ENCODE data around the gene GDF15. TPM values are rescaled to one million over a fixed set of nuclear protein-coding genes. Genes with fewer than 3 reads are reported as not detected.
"Not testable (repeated sequence)": the region's sequence is repeated elsewhere in the genome, so short reads cannot be mapped to it uniquely, and the experiment has no call there.

GDF15 gene, protein sequence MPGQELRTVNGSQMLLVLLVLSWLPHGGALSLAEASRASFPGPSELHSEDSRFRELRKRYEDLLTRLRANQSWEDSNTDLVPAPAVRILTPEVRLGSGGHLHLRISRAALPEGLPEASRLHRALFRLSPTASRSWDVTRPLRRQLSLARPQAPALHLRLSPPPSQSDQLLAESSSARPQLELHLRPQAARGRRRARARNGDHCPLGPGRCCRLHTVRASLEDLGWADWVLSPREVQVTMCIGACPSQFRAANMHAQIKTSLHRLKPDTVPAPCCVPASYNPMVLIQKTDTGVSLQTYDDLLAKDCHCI
- 108 and 190 TPM in 2 replicates for total RNA-seq

- DNase-seq (ENCODE audit: low read depth), result peak; percentile 90
These were observed at the start of gene GDF15 for GRCh38 chr19:18385675-18386542. Gene GDF15 (plus strand): TSS chr19:18386158. CDS start chr19:18386190, 32 bp downstream.

DNA sequence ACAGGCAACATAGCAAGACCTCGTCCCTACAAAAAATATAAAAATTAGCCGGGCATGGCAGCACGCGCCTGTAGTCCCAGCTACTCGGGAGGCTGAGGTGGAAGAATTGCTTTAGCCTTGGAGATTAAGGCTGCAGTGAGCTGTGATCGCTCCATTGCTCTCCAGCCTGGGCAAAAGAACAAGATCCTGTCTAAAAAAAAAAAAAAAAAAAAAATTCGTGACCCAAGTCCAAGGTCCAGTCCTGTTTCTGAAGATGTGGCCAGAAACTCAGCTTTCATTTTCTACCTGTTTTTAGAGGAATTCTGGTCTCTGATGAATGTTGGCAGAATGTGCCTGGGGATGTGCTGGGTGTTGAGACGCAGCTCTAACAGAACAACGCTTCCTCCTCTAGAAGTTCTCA lies 47.4 kb upstream of the GDF15 start:
- DNase-seq (ENCODE audit: low read depth), result peak; percentile 46

GRCh38 chr19:18339723-18340122 lies 46.2 kb upstream of the GDF15 start:
- DNase-seq (ENCODE audit: low read depth), result no peak

GRCh38 chr19:18340190-18340989 lies 45.6 kb upstream of the GDF15 start, which contains the start of gene PGPEP1:
Gene PGPEP1 (plus strand): TSS chr19:18340598. CDS start chr19:18340682, 84 bp downstream.
- DNase-seq (ENCODE audit: low read depth), result no peak

GRCh38 chr19:18340990-18341868 lies 44.7 kb upstream of the GDF15 start:
- DNase-seq (ENCODE audit: low read depth), result no peak

- DNase-seq (ENCODE audit: low read depth), result no peak
These were observed 43.8 kb upstream of the GDF15 start for GRCh38 chr19:18342090-18342632.

DNA sequence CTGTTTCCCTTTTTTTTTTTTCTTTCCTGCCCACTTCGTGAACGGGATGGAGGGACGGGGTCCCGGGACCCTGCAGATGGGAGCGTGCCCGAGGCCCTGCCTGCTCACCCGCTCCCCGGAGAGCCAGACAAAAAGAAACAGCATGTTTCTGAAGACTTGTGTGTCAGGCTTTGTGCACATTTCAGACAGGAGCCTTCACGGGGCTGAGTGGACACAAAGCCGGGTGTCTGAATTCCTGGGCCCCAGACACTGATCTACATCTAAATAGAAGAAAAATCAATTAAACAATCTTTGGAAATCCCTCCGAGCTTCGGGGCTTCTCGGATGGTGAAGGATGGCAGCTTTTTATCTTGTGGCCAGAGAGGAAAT lies 41.4 kb upstream of the GDF15 start:
- no peak for DNase-seq (ENCODE audit: low read depth)

GRCh38 chr19:18345296-18345695 lies 40.7 kb upstream of the GDF15 start:
- no peak for DNase-seq (ENCODE audit: low read depth)

DNA sequence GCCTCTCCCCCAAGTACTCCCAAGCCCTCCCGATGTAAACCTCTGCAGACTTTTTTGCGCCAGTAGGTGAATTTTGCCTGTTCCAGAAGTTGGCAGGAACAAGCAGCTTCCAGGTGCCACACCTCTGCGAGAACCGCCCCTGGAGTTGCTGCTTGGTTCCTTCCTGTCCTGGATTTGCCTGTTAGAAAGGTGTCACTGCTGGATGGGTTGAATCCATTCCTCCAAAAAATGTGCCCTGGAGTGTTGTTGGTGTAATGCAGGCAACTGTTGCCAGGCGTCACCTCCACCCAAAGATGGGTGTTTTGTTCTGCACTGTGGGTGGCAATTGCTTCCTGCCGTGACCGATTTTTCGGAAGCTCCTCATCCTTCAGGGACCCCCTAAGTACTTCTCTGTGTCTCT lies 39.9 kb upstream of the GDF15 start:
- no peak for DNase-seq (ENCODE audit: low read depth)

DNA sequence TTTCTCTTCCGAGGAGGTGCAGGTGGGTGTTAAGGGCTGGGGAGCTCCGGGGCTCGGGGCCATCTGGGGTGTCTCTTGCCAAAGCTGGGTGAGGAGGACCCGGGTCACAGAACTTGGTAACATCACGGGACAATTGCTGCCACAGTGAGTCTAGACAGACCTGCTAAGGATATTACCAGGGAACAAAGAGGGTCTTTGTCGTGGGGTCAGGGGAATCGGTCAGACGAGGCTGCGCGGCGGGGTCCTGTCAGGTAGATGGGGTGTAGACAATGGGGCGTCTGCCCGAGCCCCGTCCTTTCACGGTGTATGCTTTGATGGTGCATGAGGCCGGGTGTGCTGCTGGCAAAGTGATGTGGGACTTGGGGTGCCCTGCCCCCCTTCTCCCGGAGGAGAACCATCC lies 37.8 kb upstream of the GDF15 start:
- no peak for DNase-seq (ENCODE audit: low read depth)

DNA sequence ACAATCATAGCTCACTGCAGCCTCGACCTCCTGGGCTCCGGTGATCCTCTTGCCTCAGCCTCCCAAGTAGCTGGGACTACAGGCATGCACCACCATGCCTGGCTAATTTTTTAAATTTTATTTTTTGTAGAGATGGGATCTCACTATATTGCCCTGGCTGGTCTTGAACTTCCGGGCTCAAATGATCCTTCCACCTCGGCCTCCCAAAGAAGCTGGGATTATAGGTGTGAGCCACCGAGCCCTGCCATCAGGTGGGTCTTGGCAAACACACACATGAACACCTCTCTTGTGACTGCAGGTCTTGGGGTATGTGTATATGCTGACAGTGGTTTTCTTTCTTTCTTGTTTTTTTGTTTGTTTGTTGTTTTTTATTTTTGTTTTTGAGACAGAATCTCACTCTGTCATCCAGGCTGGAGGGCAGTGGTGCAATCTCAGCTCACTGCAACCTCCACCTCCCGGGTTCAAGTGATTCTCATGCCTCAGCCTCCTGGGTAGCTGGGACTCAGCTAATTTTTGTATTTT lies 37.1 kb upstream of the GDF15 start:
- not testable (repeated sequence) for DNase-seq (ENCODE audit: low read depth)

DNA sequence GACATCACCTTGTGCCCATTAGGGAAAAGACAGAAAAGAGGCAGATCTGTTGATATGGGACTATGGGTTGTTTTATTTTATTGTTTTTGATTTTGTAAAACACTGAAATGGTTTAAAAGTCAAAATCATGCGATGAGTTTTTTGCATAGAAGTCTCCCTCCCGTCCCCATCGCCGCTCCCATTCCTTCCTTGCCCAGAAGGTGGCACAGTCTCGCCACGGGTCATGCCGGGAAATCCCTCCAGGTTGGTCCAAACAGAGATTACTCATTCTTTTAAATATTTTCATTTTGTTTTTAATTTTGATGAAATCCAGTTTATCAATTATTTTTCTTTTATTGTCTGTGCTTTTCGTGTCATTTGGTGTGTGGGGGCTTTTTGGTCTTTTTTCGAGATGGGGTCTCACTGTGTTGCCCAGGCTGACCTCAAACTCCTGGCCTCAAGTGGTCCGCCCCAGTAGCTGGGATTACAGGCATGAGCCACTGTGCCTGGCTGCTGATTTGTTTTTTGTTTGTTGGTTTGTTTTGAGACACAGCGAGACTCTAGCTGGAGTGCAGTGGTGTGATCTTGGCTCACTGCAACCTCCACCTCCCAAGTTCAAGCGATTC lies 36.3 kb upstream of the GDF15 start:
- peak; percentile 38 for DNase-seq (ENCODE audit: low read depth)

DNA sequence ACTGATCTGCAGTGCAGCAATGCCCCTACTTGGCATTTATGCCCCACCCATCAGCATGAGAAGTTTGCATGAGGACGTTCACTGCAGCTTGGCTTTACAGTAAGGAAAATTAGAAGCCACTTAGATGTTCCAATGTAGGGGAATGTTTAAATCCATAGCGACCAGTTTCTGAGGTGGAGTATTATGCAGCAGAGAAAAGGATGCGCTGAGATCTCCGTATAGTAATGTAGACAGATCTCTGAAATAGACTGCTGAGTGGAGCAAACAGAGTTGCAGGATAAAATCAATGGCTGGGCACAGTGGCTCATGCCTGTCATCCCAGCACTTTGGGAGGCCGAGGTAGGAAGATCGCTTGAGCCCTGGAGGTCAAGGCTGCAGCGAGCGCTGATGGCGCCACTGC lies 35.5 kb upstream of the GDF15 start:
- DNase-seq (ENCODE audit: low read depth), result no peak

GRCh38 chr19:18351544-18351943 lies 34.4 kb upstream of the GDF15 start:
- DNase-seq (ENCODE audit: low read depth), result no peak

DNA sequence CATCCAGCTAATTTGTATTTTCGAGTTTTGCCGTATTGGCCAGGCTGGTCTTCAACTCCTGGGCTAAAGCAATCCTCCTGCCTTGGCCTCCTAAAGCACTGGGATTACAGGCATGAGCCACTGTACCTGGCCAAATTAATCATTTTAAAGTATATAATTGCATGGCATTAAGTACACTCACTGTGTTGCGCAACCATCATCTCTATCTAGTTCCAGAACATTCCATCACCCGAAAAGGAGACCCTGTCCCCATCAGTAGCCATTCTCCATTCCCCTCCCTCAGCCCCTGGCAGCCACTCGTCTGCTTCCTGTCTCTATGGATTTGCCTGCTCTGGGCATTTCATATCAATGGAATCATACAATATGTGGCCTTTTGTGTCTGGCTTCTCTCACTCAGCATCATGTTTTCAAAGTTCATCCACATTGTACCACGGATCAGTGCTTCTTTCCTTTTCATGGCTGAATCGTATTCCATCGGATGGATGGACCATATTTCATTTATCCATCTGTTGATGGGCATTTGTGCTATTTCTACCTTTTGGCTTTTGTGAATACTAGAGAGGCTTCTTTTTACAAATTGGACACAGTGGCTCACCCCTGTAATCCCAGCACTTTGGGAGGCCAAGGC lies 32.5 kb upstream of the GDF15 start:
- no peak for DNase-seq (ENCODE audit: low read depth)

GRCh38 chr19:18354743-18355142 lies 31.2 kb upstream of the GDF15 start:
- DNase-seq (ENCODE audit: low read depth), result not testable (repeated sequence)

DNA sequence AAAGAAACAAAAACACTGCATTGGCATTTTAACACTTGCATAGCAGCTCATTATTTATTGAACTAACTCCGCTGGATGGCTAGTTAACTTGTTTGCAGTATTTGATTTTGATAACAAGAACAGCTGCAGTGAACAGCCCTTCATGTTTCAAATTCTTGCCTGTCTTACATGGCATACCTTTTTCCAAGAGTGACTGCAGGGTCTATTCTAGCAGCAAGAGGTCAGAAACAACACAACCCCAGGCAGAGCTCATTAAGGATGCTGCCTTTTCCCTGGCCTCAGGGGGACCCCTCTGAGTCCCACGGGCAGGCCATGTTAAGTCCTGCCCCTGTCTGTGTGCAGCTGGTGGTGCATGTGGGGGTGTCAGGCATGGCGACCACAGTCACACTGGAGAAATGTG lies 28.9 kb upstream of the GDF15 start:
- no peak for DNase-seq (ENCODE audit: low read depth)

DNA sequence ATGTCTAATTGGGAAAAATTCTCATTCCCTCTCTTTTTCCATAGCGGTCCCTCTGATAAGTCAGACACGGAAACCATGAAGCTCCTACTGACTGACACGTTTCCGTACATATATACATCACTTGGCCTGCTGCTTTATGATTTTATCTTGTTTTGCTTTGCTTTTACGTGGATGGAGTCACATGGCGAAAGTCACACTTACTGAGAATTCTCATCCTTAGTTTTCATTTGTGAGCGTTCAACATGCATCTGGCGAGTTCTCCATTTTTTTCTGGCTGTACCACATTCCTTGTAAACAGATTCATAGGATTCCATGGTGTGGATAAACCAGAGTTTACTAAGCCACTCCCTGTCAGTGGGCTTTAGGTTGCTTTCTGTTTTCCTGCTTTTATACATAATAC lies 24.3 kb upstream of the GDF15 start:
- DNase-seq (ENCODE audit: low read depth), result no peak

GRCh38 chr19:18362934-18363542 lies 22.9 kb upstream of the GDF15 start:
- DNase-seq (ENCODE audit: low read depth), result no peak

Measured in renal cortical epithelial cell (primary cell).